NCI-H2081 treated with DMSO at 0.1 percent for 48 hours (cell line): ENCODE measurements around the gene FES.
"Not testable (repeated sequence)": the region's sequence is repeated elsewhere in the genome, so short reads cannot be mapped to it uniquely, and the experiment has no call there.

Experiments
- DNase-seq: peaks from one replicate; lab custom pipeline; 2025; lab: John Stamatoyannopoulos, UW

The FES gene

DNA sequence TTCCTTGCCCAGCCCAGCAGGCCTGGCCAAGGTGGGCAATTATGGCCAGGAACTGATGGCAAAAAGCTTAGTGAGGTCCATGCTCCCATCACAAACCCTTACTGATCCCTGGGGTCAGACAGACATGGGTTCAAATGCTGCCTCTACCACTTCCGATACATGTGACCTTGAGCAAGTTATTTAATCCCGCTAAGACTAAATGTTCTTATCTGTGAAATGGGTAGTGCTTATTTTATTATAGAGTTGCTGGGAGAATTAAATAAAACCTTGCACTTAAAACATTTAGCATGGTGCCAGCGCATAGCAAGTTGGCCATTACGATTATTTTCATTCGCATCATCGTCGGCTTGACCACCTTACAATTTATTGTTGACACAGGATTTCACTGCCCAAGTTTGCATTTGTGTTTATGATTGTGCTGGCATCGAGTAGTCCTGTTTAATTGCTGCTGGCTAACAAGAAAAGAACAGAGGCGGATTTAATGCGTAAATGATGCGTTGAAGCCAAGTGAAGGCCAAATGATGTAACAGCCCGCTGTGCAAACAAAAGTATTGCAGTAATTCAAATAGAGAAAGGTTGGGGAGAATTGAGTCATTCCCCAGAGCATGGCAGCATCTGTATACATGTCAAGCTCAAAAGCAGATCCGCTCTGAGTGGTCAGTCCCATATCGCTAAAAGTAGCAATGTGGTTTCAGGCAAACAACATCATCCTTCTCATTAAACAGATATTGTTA lies 23.2 kb upstream of the FES start:
- DNase-seq: peak; percentile 70

DNA sequence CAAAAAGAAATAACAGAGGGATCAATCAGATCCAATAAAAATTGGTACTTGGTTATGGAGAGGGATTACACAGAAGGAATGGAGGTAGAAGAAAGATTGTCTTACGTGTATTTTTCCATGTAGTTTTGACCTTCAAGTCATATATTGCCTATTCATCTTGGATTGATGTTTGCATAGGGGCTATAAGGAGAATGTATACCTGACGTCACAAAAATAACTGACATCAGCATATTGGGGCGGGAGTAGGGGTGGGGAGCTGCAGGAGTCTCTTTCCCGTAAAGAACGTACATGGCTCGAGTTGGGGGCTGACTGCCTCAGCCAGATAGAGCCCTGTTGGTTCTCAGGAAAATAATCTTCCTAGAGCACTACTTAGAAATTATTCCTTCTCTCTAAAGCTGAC lies 21.8 kb upstream of the FES start:
- no peak for DNase-seq

DNA sequence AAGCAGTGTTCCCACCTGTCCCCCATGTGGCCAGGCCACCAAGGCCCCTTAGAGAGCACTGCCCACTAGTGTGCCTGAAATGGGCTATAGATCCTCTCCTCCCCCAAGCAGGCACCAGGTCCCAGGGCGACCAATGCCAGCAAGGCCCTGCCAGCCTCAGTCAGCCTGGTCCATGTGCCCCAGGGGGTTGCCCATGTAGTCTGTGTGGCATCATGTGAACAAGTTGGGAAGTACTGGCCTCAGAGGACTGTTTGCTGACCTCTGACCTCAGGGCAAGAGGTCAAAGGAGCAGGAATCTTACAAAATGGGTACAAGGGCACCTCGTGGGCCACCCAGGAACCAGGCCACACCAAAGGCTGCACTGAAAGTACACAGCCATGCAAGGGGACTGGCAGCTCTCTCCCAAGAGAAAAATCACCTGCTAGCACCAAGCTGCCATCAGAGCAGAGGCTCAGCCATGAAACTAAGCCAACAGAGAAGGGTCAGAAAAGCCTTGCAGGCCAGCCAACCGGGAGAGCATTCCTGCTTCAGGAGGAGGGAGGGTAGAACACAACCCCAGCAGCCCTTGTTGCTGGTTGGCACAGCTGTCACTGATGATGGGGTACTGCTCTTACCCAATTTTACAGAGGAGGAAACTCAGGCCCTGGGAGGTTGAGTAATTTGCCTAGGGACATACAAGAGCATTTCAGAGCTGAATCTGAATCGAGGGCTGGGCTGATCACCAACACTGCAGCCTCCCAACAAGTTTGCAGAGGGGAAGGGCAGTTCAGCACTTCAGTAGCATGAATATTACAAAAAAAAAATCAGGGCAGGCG lies 21.1 kb upstream of the FES start:
- no peak for DNase-seq

DNA sequence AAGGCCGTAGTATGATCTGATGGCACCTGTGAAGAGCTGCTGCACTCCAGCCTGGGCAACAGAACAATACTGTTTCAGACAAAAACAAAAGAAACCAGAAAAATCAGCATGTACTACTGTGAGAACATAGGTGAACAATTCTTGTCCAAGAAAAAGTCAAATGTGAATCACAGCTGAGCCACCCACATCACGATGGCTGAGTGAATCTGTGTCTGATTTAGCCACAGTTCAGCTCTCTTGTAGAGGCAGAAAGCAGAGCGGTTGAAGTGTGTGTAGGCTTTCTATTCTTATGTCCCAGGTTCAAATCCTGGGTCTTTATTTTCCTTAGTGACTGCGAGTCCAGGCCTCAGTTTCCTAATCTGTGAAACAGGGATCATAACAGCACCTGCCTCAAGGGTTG lies 20.3 kb upstream of the FES start:
- DNase-seq: no peak

DNA sequence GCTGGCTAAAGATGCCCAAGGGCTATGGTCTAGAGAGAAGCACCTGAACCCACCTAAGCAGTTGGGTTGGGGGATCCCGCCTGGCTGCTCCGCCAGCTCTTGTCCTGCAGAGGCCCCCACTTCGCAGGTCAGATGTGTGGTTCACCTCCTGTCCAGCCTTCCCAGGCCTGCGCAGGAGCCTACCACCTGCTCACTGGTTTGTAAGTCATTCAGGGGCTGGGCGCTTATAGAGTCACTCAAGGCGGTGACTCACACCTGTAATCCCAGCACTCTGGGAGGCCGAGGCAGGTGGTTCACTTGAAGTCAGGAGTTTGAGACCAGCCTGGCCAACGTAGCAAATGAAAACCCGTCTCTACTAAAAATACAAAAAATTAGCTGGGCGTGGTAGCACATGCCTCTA lies 19.8 kb upstream of the FES start:
- DNase-seq: no peak

DNA sequence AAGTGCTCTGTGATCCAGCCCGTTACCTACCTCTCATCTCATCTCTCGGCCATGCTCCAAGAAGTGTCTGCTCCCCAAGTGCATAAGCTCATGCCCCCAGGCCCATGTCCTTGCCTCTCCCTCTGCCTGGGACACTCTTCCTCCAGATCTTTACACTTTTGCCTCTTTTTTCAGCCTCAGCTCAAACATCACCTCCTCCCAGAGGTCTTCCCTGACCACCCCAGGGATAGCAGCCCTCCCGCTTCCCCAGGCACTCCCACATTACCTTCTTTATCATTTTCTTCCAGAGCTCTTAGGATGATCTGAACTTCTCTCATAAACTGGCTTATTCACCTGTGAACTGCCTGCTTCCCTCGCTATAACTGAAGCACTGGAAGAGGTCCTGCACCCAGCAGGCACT lies 18.6 kb upstream of the FES start:
- DNase-seq: no peak

DNA sequence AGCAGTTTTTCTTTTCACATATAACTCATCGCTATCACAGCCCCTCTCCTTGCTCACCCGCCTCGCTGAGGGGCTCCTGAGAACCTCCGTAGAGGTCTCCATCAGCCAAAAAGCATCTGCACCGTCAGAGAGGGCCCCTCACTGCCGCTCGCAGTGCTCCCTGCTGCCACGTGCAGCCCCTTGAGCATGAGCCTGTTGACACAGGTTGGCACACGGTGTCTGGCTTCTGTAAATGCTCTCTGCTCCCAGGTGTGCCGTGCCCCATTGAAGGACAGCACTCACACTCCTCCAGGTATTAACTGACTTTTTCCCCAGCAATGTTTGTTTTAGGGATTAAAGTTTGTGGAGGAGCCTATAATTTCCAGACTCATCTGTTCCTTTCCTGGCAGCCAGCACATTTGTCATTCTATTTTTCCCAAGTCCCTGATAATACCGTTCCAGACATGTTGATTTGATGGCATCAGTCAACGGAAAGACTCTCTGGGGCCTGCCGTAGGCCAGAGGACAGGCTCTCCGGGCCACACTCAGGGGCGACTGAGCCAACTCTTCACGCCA lies 18.1 kb upstream of the FES start:
- no peak for DNase-seq

DNA sequence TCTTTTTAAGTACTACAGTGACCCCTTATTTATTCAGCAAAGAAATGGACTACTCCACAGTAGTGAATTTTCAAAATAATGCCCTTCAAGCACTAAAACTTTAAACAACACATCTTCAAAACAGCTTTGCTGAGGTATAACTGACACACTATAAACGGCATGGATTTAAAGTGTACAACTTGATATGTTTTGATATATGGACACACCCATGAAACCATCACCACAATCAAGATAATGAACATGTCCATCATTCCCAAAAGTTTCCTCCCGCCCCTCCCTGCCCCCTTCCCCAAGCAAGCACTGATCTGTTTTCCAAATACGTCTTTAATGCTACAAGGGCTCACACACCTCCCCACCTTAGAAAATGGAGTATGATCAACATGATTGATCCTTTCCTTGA lies 17.5 kb upstream of the FES start:
- no peak for DNase-seq

DNA sequence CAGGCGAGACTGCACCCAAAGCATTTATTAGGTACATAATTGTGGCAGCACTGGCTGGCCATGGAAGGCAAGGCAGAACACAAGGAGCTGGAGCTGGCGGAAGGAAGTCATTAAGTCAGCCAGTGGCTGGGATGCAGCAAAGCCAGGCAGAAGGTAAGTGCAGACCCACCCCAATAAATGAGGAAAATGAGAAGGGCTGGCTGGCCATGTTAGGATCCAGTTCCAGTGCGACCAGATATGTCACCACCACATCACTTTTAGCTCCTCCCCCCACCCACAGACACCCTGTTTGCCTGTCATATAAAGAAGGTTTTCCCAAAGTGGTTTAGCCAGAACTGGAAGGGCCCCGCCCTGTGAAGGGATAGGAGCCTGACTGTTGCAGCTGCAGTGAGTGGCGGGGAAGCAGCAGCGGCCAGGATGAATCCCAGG lies 16.0 kb upstream of the FES start, which contains the start of gene FURIN:
TSS of gene FURIN (plus strand) at position 328 of the 429 bp plus-strand sequence. CDS start 7,153 bp downstream, outside the sequence.
- DNase-seq: no peak

DNA sequence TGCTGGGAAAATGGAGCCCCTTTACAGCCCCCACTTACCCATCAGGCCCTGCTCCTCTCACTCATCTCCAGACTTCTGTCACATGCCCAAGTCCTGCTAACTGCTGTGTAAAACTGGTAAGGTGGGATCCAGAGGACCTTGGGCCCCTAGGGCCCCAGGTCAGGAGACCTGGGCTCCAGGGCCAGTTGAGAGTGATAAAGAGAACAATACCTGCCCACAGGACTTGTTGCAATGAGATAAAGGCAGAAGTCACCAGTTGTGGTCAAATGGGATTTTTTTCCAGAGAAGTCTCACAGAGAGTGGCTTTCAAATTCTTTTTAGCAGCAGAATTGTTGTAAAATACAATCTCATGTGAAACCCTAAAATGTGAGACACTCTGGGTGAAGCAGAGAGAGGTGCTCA lies 15.2 kb upstream of the FES start:
- no peak for DNase-seq

DNA sequence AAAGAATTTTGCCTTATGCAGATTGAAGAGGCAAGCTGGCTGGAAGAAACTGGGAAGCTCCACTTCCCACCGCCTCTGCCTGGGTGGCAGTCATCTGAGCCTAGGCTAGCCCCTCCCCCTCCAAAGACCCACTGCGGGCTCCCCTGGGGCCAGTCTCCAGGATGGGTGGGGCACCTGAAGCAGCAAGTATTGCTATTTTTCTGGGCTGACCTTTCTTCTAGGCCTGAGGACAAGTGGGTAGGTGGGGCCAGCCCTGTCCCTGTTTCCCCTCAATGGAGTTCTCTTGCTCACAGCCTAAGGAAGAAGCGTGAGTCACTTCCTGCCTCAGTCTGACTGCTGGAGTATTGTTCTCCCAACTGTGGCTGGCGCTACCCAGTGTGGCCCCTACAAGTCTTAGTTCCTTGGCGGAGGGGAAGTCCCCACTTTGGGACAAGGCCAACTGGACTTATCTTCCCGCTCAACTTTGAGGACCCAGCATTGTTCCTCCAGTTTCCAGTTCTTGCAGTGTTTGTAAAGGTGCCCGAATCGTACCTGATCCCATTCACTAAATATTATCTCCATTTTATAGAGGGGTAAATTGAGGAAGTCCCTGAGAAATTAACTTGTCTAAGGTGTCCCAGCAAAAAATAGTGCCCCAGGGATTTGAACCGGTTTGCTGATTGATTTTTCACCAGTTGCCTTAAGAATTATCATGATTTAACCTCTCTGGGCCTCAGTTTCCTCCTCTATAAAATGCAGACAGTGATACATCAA lies 14.5 kb upstream of the FES start:
- no peak for DNase-seq

DNA sequence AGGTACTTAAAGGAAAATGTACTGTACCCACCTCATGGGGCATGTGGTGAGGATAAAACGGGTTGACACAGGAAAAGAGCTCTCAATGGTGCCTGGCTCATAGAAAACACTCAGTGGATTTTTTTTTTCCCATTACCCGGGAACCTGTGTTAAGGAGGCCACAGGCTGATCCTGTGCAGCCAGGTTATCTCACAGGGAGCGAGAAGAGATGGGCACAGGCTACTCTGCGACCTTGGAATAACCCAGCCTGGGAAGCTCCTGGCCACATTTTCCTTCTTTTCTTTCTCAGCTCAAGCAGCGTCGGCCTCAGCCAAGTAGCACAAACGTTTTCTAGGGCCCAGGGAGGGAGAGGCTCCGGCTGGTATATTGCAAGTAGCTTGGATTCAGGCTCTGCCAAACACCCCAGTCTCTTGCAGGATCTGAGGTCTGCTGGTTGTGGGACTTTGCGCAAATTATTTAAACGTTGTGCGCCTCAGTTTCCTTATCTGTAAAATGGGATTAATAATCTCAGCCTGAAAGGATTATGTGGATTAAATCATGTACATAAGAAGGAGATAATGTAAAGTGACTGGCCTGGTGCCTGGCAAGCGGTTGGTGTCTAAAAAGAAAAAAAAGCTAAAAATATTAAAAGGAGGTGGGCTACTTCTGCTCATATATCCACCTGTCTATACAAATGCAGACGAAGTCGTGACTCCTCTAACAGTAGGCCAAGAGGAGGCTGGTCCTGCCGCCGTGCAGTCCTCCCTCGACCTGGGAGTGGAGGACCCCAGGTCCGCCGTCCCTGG lies 13.8 kb upstream of the FES start:
- DNase-seq: no peak

DNA sequence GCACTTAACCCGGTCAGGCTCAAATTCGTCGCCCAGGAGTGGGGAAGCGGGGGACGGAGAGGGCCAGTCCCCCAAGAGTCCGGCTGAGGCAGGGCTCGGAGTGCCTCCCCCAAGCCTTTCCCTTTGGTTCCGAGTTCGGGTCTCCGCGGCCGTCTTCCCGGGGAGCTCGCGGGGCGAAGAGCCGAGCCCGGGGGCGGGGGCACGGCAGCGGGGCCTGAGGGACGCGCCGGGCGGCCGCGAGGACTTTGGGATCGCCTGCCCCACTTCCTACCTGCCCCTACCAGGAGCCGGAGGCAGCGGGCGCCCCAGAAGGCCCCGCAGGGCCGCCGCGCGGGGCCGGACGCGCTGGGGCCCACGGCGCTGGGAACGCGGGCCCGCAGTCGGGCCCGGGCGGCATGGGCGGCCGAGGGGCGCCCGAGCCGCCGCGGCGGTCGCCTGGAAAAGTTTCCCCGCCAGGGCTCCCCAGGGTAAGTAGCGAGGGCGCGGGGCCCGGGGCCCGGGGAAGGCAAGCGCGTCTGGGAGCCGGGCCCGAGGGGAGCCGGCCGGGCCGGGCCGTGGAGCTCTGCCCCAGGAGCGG lies 13.1 kb upstream of the FES start:
- no peak for DNase-seq

DNA sequence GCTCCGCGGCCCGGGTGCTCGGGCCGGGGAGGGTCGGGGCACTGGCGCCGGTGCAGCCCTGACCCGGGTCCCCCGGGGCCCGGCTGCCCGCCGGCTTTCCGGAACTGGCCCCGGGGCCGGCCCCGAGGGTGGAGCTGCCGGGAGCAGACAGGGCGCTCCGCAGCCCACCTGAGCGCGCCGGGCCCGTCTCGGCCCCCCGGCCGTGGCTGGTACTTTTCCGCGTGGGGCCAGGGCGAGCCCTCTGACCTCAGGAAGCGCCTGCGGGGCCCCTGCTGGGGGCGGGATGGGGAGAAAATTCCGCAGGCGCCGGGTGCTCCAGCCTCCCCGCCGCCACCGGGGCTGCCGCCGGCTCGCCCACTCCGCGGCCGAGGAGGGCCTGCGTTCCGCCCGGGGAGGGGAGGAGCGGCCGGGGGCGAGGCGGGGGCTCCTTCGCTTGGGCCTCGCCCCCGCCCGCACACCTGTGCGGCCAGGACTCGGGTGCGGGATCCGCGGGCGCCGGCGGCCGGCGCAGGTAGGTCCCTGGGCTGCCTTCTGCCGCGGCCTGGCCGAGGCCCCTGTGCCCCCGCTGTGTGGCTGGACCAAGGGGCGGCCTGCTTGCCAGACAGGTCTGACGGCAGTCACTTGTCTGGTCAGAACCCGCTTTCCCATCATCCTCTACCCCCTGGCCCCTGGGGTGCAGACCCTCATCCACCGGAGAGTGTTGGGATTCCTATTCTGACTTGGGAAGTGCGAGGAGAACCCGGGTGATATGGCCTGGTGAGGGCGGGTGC lies 12.4 kb upstream of the FES start:
- DNase-seq: no peak

DNA sequence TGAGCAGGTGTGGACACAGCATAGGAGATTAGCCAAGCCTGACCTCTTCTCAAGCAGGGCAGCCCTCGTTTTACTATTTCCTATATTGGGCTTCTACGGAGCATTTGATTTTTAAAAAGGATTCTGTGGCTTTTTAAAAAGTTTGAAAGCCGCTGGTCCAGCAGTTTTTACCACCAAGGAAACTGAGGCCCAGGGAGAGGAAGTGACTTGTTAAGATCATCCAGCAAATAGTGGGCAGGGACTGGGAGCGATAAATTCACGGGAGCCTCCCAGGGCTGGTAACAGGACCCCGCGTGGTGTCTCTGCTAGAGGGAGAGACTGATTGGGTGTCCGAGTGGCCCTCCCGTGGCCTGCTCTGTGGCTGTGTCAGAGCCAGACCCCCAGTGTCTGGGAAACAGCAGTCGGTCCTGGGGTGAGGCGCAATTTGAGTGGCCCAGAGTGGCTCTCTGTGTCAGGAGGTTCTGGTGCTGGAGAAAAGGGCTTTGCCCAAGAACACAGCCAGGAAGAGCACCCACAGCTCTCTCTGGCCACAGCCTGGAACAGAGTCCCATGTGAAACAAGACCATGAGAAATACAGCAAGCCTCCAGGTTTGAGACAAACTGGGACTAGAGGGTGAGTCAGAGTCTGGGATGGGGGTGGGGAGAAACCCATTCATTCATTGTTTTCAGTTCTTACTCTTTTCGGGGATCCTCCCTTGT lies 11.7 kb upstream of the FES start:
- no peak for DNase-seq

DNA sequence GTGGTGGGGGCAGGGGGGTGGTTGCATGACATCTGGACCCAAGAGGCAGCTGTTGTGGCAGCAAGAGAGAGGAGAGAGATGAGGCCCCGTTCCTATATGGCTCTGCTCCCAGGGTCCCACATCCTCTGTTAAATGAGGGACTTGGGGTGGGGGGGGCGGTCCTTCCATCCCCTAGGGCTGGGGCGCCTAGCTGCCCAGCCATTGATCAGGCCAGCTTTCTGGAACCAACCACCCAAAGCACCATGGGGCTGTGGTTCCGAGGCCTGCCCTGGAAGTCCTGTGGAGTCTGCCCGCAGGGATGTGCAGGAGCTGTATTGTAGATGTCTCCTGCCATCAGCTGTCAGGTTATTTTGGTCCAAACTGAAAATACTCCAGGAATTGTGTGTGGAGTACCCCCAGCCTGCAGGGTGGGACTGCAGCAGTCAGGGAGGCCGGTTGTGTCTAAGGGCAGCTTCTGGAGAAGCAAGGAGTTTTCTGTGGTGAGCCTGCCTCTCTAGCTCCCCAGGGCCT lies 10.8 kb upstream of the FES start:
- no peak for DNase-seq

DNA sequence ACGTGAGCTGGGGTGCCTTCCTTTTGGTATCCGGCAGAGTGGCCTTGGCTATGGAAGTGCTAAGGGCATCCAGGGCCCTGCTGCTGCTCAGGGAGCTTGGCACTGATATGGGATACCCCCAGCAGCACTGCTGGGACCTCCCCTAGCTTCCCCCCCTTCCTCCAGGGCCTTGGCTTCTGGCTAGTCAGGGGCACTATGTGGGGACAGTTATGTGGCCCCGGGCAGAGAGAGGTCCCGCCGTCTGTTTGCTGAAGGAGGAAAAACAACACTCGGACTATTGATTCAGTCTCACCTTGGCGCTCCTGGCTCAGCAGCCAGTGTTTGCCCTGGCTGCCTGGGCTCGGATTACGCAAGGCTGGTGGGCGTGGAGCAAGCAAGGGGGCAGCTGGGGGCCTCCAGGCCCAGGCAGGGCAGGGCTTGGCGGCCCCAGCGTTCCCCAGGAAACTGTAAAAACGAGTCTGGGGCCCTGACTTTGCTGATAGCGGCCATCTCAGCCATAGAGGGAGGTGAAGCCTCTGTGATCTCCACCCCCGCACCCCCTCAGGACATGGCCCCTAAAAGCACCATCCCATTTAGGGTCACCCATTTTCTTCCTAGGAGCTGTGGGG lies 10.2 kb upstream of the FES start:
- no peak for DNase-seq

DNA sequence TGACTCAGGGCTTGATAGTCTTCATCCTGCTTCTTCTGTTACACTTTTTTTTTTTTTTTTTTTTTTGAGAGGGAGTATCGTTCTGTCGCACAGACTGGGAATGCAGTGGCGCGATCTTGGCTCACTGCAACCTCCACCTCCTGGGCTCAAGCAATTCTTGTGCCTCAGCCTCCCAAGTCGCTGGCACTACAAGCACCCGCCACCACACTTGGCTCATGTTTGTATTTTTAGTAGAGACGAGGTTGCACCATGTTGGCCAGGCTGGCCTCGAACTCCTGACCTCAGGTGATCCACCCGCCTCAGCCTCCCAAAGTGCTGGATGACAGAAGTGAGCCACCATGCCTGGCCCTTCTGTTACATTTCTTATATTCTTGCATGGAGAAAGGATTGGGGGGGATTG lies 9.3 kb upstream of the FES start:
- DNase-seq: not testable (repeated sequence)

DNA sequence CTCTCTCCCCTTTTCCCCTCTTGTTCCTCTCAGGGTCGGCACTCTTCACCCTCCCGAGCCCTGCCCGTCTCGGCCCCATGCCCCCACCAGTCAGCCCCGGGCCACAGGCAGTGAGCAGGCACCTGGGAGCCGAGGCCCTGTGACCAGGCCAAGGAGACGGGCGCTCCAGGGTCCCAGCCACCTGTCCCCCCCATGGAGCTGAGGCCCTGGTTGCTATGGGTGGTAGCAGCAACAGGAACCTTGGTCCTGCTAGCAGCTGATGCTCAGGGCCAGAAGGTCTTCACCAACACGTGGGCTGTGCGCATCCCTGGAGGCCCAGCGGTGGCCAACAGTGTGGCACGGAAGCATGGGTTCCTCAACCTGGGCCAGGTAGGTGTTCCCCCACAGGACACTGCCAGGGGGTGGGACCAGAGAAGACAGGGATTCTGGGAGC lies 8.7 kb upstream of the FES start:
- no peak for DNase-seq
